Right renal pelvis (tissue), 4 donors: ENCODE measurements around the gene SH3GL1. TPM values are rescaled to one million over a fixed set of nuclear protein-coding genes. Genes with fewer than 3 reads are reported as not detected.

Source experiments
- DNase-seq, 4 donors: peaks; one replicate each; pipeline ENCODE4 v3.0.0-alpha.2; 2013; ENCODE audit warnings: low read depth in 4 of 4, low spot score in 3 of 4, missing footprints in 1 of 4
- polyA plus RNA-seq, 4 donors: library from polyadenylated mRNA; unstranded; fragments of 120-200 nt; gene quantifications; one replicate each; pipeline ENCODE4 v1.2.1, GENCODE V29; 2013; ENCODE audit not compliant: insufficient read length in 4 of 4

Gene SH3GL1, protein sequence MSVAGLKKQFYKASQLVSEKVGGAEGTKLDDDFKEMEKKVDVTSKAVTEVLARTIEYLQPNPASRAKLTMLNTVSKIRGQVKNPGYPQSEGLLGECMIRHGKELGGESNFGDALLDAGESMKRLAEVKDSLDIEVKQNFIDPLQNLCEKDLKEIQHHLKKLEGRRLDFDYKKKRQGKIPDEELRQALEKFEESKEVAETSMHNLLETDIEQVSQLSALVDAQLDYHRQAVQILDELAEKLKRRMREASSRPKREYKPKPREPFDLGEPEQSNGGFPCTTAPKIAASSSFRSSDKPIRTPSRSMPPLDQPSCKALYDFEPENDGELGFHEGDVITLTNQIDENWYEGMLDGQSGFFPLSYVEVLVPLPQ
- polyA plus RNA-seq: 10 to 100 TPM; 60.1 to 82.5 (median 64.7) TPM

DNA sequence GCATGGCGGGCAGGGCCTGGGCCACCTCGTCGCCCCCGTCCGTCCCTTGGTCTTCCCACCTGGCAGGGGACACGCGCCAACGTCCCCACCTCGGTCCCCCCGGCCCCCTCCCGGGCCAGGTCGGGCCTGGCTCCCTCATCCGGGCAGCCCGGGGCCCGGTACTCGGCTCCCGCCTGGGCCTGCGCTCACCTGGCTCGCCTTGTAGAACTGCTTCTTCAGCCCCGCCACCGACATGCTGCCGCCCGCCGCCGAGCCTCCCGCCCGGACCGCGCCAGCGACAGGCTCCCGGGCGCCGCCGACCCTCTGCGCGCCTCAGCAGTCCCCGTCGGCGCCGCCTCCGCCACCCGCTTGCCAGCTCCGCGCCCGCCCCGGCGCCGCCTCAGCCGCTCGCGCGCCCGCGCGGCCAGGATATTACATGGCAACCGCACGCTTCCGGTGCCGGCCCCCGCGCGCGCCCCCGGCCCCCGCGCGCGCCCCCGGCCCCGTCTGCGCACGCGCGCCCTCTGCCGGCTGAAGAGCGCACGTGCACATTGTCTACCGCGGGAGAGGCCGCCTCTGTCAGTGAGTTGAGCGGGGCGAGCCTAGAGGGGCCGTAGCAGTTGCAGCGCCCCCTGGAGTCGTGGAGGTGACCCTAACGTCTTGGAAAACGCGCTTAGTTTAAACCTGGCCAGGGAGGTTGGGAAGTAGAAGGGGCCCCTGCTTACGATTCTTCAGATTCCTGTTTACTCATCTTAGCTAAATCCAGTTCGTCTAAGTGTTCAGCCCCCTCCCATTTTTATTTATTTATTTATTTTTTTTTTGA, at the start of gene SH3GL1:
SH3GL1 (minus strand) TSS at position 413 of the 802 bp plus-strand sequence; CDS start at position 234, 179 bp downstream.
- DNase-seq: peak; percentile 87 to 91 (median 88)

DNA sequence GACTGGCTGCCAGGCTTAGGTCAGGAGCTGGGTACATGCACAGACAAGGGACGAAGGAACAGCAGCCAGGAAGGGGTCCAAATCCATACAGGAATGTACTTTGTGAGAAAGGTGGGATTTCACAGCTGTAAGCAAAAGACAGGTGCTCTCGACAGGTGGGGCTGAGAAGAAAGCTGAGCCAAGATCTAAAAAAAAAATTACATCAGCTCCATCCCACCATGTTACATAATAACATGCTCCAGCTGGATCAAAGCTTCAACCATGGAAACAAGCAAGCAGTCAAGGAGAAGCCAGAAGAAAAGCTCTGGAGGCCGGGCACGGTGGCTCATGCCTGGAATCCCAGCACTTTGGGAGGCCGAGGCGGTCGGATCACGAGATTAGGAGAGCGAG, 49.3 kb upstream of the SH3GL1 start:
- DNase-seq: no peak

DNA sequence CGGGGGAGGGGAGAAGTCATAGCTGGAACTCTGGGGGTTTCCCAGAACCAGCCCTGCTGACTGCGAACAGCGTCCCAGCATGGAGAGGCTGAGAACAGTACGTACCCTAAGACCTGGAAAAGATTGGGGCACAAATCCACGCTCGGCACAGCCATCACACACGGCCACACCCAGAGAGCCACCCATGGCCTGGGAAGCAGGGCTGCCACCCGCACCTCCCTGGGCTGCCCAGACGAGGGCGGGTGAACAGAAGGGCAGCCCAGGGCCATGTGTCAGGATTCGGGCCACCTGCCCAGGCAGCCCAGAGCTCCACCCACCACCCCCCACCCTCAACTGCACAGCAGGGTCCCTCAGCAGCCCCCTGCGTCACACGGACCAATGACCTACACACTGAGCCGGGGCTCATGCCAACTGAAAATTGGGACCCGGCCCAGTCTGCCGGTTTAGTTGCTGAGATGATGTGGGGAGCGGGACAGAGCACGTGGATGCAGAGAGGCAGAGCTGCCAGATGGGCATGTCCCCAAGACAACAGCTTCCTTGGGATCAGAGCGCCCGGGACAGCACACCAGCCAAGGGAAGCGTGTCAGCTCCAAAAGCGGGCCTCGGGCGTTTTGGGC, 48.8 kb upstream of the SH3GL1 start:
- no peak for DNase-seq

DNA sequence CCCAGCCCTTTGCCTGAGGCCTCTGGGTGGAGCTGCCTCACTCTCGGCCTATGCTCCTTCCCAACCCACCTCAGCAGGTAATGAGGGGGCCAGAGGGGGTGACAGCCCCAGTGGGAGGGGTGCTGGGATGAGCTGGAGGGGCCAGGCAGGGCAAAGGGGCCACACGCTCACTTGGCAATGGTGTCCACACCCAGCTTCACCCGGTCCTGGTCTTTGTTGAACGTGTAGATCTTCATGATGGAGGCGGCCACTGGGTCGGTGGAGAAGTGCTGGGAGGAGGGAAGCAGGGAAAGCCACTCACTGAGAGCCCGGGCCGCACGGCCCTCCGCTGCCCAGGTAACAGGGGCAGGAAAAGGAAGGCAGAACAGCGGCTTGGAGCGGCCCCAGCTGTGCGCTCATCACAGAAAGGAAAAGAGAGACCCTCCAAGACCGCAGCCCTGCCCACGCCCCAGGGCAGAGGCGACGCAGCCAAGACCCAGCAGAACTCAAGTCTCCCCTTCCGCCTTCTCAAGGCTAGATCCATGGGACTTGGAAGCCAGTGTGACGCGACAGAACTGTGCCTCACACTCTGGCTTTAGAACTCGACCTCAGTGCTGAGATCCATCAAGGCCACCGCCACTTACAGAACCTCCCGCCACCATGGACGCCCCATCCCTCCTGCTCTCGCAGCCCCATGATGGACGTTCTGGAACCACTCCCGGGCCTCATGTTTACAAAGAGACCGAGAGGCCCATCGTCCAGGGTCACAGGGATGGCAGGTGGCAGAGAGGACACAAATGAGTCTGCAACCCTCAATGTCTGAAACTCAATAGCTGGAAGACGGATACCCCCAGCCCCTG, 48.0 kb upstream of the SH3GL1 start:
- no peak for DNase-seq

DNA sequence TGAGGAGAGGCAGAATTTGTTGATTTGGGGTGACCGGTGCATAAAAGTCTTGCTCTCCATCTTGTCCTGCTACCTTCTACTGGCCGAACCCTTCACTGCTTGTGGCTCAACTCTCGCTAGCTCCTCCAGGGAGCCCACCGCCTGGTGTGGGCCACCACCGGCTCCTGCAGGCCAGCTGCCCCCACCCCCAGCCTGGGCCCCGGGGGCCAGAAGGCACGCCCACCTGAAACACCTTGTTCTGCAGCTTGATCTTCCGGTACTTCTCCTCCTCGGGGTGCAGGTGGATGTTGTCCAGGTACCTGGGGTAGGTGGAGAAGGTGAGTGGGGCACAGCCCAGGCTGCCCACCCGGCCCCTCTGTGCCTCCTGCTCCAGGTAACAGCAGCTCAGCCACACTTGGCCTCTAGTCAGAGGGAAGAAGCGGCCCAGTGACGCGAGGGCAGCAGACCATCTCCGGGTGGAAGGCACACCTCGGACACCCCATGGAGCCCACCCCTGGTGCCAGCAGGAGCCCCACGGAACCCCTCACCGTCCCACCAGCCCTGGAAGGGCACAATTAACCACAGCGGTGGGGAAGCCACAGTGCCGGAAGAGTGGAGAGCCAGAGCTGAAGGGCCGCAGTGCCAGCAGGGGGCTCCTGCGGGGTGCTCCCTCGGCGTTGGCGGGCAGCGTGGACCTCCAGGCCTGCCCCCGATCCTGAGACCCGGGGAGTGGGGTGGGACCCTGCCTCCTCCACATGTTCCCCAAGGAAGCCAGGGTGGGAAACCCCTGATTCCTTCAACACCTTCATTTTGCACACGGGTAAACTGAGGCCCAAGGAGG, 47.2 kb upstream of the SH3GL1 start:
- no peak for DNase-seq

DNA sequence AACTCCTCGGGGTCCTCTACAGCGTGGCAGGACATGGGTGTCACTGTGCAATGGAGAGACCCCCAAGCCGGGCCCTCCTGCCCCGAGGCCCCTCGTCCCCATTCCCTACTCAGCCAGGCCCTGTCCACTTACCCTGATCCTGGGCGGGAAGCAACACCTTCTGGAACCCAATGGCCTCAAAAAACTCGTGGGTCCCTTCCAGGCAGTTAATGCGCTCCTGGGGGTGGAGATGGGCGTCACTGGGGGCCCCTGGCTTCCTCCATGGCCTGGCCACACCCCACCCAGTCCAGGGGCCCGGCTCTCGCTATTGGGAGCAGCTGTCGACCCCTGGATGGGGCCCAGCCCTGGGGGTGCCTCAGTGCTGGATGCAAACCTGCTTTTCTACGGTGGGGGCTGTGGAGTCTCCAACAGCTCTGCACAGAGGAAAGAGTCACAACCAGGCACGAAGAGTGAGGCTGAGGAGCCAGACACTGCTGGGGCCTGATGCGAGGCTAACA, 46.4 kb upstream of the SH3GL1 start:
- no peak for DNase-seq

DNA sequence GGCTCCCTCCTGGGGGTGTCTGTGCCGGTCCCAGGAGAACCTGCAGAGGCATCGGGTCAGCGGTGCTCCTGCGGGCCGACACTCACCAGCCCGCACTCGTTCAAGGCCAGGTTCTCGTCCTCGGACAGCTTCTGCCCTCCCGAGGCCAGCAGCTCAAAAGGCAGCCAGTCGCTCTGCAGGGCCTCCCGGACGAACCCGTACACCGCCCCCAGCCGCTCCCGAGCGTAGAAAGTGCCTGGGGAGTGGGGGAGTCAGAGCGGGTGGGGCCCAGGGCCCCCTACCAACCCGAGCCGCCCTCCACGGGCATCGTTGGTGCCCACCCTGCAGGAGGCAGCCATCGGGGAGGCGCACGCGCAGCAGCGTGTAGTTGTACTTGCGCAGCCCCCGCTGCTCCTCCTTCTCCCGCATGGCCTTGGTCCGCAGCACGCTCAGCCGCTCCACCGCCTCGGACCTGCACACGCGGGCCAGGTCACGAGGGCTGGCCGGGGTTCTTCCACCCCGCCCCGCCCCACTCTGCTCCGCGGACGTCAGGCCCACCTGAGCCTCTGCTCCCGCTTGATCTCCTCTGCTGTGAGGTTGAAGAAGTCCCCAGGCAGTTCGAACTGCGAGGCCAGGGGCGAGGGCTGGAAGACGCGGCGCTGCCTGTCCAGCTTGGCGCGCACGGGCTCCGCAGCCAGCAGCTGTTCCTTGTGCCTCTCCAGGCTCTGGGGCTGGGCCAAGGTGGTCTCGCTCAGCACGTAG, 45.8 kb upstream of the SH3GL1 start:
- no peak for DNase-seq

DNA sequence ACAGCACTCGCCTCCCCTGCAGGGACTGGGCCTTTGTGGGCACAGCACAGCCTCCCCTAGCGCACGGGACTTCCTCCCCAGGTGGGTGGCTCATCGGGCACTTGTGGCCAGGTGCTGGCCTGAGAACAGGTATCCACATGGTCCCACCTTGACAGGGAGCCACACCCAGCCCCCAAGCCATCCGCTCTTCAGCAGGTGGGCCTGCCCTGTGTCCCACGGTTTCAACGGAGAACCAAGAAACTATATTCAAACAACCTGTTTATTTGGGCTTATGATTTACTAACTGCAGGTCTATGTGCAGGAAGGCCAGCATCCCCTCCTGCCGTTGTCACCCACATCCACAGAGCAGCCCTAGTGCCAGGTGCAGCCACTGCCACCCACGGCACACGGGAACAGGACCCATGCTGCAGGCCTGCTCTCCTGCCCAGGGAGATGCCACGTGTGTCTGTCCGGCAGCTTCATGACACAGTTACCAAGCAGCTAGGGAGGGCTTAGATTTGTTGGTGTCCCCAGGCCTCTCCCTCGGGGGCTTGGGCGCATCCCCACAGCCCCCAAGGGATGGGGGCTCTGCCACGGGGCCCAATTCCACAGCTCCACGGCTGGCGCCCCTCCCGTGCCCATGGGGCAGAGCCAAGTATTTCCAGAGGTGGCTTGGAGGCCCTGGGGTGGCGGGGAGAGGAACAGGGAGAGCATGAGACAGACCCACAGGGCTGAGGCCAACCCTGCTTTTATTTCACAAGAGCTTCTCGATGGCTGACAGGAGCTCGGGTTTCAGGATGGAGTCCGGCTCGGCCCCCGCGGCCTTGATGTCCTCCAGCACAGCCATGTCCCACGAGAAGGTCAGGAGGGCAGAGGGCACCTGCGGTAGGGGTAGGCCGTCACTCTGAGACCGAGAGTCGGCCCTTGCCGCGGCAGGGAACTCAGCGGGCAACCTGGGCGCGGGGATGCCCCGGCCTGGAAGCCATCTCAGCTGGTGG, 44.7 kb upstream of the SH3GL1 start:
- DNase-seq: no peak

DNA sequence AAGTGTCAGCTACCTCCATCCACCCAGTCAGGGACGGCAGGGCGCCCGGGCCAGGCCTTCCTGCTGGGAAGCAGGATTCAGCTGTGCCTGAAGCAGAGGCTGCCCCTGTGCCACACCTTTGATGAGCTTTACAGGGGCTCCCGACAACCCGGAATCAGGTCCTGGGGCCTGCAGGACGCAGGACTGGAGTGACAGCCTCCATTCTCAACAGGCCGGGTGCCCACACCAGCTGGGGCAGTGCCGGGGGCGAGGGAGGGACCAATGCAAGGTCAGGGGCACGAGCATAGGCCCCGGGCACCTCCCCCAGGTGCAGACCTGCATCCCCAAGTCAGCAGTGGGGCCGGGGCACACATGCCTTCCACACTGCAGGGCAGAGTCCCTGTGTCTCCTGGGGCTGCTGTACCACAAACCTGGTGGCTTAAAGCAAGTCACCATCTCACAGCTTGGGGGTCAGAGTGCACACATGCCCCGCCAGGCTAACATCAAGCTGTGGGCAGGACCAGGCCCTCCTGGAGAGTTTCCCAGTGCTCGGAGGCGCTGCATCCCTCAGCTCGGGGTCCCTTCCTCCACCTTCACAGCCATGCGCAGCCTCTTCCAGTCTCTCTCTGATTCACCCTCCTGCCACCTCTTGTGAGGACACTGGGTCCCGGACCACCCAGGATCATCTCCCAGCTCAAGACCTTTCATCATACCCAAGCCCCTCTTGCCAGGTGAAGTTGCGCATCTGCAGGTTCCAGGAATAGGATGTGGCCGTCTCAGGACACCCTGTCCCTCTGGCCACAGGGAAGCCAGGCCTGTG, 43.8 kb upstream of the SH3GL1 start:
- no peak for DNase-seq

DNA sequence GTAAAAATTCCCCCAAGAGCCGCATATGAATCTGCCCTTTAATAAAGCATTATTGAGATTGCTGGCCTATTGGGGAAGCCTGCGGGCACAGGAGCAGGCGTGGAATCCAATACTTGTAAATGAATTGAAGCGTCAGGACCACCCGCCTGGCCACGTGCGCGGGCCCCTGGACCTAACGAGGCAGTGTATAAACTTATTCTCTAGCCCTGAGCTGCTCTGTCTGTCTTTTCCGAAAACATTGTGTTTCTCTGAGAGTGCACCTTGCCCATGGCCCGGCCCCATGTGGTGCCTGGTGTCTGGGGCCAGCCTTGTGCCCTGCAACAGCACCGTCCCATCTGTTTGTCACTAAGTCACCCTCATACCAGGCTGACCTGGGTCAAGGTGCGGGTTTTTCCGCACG, 42.8 kb upstream of the SH3GL1 start:
- DNase-seq: no peak

DNA sequence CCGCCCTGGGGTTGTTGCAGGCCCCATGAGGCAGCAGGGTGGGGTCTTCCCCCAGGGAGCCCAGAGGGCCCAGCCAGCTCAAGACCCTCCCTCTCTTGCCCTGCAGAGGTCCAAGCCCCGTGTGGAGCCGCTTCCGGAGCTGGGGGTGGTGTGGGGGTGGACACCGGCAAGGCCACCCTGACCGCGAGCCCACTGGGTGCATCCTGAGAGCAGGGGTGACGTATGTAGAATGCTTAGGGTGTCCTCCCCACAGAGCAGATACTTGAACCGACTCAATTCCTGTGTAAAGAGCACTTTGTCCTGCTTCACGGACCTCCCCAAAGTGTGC, 42.4 kb upstream of the SH3GL1 start:
- DNase-seq: no peak

DNA sequence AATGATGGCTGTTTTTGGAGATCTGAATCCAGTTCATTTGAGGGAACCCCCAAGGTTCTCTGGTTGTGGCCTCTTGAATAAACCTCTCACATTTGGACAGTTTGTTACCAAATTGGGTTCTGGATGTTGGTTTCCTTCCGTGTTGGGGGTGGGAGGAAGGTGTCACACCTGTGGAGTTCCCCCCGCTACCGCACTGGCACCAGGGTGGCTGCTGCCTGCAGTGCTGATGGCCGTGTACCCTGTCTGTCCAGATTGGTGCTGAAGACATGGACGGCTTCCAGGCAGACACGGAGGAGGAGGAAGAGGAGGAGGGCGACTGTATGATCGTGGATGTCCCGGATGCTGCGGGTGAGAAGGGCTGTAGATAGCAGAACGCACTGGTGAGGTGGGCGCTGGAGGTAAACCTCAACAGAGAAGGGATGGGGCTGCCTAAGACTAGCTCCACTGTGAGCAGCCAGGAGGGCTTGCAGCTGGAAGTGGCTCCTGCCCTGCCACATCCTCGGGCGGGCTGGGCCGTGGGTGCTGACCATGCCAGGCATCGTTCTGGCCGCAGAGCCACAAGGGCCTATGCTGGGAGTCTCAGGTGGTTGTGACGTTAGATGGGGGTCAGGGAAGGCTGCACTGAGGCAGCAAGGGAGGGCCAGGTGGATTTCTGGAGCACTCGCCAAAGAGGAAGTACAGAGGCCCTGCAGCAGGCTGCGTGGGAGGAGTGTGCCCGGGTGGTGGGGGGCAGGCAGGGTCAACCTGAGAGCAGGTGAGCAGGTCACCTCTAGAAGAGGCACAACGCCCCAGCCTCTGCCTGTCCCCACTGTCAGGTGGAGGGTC, 41.9 kb upstream of the SH3GL1 start:
- DNase-seq: no peak

DNA sequence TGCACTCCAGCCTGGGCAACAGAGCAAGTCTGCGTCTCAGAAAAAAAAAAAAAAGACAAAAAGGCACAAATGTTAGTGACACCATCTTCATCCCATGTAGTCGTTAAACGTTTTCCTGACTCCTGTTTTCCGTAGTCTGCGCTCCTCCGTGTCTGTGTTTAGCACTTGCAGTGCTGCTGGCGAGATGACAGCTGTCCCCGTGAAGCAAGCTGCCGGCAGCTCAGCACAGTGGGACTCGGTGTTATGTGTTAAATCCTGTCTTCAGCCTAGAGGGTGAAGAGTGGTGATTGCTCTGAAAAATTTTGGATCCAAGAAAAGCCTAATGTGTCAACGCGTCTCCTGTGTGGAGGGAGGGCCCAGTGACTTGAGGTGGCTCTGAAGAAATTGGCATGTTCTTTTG, 38.9 kb upstream of the SH3GL1 start:
- no peak for DNase-seq

DNA sequence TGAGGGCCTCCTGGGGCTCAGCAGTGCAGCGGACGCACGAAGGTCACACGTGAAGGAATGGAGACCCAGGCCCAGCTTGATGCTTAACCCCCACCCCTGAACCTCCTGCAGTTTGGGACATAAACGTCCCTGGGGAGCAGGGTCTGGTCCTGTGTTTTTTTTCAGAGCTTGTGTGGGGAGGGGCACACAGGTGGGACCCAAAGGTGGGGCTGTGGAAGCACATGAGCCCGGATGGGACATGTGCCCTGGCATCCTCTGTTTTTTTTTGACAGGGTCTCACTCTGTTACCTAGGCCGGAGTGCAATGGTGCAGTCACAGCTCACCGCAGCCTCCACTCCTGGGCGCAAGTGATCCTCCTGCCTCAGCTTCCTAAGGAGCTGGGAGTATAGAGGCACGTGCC, 36.8 kb upstream of the SH3GL1 start:
- DNase-seq: no peak

DNA sequence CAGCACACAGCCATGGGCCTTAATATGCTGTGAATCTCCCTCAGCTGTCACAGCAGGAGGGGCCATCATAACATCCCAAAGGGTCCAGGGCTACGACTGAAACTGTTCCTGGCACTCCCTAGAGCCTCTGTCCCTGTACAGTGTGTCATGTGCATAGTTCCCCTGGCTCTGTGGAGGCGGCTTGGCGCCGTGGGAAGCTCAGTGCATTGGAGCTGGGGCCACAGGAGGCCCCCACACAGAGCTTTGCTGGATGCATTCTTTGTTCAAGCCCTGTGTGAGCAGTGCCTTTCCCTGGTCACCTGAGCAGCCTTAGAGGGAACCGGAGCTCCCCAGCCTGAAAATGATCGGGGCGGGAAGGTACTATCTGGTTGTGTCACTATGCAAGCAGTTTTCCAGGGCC, 35.9 kb upstream of the SH3GL1 start:
- no peak for DNase-seq

DNA sequence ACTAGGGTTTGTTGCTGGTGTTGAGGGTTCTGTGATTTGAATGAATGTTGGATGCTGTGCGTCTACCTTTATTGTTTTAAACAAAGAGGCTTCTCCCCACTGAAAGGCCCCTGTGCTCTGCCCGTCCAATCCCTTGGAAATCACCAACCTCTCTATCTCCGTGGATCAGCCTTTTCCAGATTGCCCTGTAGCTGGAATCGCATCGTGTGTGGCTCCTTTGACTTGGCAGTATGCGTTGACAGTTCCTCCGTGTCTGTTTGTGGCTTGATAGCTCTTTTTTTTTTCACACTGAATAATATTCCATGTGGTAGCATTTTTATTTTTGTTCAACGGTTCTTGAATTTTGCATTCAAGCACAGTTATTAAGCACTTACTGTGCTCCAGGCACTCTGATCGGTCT, 34.0 kb upstream of the SH3GL1 start:
- DNase-seq: no peak
